KBM-7 (cell line): ENCODE results near the gene TRPM2.
"Not testable (repeated sequence)": the region's sequence is repeated elsewhere in the genome, so short reads cannot be mapped to it uniquely, and the experiment has no call there.

Experiments used
- DNase-seq: peaks from one replicate; pipeline ENCODE4 v3.0.0-alpha.2; 2015
- in situ Hi-C: fragments of 300-500 bp; cut with MboI; formaldehyde crosslinking; loops from 2 replicates; pipeline ENCODE4 v1.14.3; 2020; ENCODE audit warnings: low sequenced_read_pairs, low pct_unique_long_range_greater_than_20kb, mixed read lengths

The TRPM2 gene

GRCh38 chr21:44332383-44332782, 21.0 kb upstream of the TRPM2 start:
- DNase-seq = no peak
- in situ Hi-C loops = loop anchor here (25.0 kb wide), 1 partner anchor 520 kb away; no protein-coding TSS in a partner anchor

DNA sequence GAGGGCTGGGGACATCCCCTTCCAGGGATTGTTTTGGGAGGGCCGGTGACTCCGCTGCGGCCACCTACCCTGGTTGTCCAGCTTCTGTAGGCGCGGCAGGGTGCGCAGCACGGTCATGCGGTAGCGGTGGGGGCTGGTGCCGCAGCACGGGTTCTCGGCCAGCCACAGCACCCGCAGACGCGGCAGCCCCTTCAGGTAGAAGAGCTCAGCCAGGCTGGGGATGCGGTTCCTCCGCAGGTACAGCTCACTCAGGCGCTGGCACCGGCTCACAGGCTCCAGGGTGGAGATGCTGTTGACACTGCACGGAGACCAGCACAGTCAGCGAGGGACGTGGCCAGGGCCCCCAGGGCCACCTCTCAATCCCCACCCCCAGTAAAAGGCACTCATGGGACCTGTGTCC, 20.5 kb upstream of the TRPM2 start:
- in situ Hi-C loops = loop anchor here (25.0 kb wide), 1 partner anchor 521 kb away; no protein-coding TSS in a partner anchor
- no peak for DNase-seq

DNA sequence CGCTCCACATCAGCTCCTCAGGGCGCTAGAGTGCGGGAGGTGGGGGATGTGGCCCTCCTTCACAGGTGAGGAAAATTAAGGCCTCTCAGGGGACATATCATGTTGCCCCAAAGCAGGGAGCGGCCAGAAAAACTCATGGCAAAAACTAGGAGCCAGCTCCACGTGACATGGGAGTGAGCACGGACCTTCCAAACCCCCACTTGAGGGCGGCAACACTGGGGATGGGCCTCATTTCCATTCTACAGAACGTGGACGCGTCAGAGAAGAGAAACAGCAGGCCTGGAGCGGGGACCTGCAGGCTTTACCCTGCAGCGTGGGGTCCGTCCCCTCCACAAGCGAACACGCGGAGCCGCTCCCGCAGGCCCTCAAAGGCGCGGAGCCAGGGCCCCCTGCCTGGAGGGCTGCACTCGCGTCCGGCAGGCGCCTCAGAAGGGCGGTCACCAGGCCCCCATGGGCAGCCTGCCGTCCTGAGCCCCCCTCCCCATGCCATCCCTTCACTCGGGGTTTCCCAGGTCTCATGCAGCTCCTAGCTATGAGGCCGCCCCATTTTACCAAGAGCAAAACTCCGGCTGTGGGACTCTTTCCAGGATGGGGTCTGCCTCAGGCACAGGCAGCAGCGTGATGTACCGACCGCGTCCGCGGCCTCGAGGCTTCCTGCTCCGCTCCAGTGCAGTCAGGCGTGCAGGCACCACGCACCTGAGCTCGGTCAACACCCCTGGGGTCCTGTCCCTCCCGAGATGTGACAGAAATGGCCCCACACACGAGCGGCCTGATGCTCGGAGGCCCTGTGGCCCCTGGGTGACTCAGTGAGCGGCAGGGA, 19.7 kb upstream of the TRPM2 start:
- DNase-seq = no peak
- in situ Hi-C loops = loop anchor here (25.0 kb wide), 1 partner anchor 521 kb away; no protein-coding TSS in a partner anchor

DNA sequence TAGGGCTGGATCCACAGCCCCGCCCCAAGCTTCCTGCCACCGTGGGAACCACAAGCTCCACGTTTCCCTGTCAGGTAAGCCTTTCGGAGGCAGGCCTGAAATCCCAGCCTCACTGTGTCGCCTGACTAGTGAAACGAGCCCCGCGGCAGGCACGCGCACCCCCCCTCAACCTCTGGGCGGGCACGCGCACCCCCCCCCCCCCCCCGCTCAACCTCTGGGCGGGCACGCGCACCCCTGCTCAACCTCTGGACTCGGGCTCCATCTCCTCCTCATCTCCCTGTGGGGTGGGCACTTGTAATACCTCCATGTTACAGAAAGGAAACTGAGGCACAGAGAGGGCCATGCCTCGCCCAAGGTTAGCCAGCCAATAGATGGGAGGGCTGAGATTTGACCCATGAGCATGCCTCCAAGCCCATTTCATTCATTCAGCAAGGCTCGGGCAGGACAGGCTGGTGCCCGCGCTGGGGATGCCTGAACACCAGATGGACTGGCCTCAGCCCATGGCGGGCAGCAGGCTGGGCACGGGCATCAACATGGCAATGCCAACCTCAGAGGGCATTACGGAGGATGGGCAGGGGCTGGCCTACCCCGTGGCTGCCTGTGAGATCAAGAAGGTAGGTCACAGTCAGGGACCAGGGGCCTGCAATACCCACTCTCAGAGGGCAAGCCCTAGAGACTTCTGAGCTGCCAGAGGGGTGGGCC, 18.9 kb upstream of the TRPM2 start:
- in situ Hi-C loops = loop anchor here (25.0 kb wide), 1 partner anchor 522 kb away; no protein-coding TSS in a partner anchor
- no peak for DNase-seq

GRCh38 chr21:44335266-44336059, 18.0 kb upstream of the TRPM2 start:
- DNase-seq = no peak
- in situ Hi-C loops = loop anchor here (25.0 kb wide), 1 partner anchor 523 kb away; no protein-coding TSS in a partner anchor

DNA sequence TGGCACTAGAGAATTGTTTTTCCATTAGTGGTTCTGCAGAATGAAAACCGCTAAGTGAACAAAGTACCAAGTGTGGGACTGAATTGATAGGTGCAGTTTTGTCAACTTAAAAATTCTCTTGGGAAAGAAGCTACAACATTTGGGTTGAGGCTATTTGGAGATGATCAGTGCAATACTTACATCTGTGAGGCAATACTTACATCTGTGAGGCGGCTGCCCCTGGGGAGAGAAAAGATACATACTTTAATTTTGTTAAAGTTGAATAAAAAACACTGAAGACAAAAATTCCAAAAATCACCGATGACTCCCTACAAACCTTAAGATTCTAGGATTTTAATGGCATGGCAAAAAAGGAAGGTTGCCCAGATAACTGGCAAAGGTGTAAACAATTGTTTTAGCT, 16.0 kb upstream of the TRPM2 start:
- no peak for DNase-seq
- in situ Hi-C loops = loop anchor here (25.0 kb wide), 1 partner anchor 525 kb away; no protein-coding TSS in a partner anchor

GRCh38 chr21:44337941-44338895, 15.2 kb upstream of the TRPM2 start:
- in situ Hi-C loops = loop anchor here (25.0 kb wide), 1 partner anchor 526 kb away; no protein-coding TSS in a partner anchor
- DNase-seq = no peak

DNA sequence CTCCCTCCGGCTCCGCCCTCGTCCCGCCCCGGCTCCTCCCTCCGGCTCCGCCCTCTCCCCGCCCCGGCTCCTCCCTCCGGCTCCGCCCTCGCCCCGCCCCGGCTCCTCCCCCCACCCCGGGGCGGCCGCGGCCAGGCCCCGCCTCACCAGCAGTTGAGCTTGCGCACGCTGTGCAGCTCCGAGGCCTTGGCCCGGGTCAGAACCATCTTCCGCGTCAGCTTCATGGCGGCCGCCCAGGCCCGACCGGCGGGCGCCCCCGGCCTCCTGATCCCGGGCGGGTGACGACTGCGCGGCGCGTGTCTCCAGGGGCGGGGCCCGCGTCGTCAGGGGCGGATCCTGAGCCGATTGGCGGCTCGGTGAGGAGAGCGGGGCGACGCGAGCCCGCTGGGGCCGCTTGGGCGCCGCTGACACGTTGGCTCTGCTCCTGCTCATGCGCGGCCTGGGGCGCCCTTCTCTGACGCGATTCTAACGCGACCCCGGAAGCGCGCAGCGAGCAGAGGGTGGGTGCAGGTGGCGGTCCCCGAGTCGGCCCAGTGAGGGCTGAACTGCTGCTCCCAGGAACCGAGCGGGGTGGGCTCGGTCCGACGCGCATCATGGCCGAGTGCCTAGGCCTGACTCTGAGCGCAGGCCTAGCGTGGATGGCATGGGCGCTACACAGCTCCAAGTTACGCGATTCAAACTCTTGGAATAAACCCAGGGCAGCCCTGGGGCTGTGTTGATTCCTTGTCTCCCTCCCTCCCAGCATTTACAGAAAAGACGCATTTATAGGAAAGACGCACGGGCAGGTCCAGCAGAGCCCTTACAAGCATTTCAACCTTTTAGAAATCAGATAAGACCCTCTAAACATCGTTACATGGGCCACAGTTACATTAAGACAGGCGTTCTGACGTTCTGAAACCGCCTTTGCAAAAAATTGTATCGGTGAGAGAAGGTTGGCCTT, 14.2 kb upstream of the TRPM2 start, which contains the start of gene CFAP410:
Gene CFAP410 (minus strand): TSS at position 420 of the 940 bp plus-strand sequence. CDS start 196 bp downstream, at position 224.
- in situ Hi-C loops = loop anchor here (25.0 kb wide), 1 partner anchor 527 kb away; no protein-coding TSS in a partner anchor
- DNase-seq = peak; percentile 96

DNA sequence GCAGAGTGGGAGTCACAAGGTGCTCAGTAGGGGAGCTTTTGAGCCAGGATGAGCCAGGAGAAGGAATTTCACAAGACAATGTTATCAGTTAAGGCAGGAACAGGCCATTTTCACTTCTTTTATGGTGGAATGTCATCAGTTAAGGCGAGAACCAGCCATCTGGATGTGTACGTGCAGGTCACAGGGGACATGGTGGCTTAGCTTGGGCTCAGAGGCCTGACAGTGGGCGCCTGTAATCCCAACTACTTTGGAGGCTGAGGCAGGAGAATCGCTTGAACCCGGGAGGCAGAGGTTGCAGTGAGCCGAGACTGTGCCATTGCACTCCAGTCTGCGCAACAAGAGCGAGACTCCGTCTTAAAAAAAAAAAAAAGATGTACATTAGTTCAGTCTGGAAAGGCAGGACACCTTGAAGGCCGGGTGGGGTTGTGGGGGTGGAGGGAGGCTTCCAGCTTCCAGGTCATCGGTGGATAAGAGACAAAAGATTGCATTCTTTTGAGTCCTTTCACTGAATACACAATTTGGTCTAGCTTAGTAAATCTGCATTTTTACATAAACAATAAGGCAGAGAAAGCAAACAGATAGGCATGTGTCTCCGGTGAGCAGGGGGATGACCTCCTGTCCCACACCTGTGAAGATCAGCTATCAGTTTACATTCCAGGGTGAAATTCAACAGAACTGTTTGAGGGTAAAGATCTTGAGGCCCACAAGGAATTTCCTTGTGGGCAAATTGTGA, 11.5 kb upstream of the TRPM2 start:
- in situ Hi-C loops = loop anchor here (25.0 kb wide), 1 partner anchor 530 kb away; no protein-coding TSS in a partner anchor
- DNase-seq = not testable (repeated sequence)

DNA sequence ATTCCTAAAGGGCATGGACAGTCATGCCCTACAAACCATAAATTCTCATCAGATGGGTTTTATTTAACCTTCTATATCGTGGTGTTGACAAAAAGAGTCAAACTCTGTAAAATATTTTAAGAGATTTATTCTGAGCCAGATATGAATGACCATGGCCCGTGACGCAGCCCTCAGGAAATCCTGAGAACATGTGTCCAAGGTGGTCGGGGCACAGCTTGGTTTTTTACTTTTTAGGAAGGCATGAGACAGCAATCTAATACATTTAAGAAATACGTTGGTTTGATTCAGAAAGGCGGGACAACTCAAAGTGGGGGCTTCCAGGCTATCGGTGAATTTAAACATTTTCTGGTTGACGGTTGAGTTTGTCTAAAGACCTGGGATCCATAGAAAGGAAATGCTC, 10.4 kb upstream of the TRPM2 start:
- DNase-seq = not testable (repeated sequence)
- in situ Hi-C loops = loop anchor here (25.0 kb wide), 1 partner anchor 531 kb away; no protein-coding TSS in a partner anchor

- in situ Hi-C loops = loop anchor here (25.0 kb wide), 1 partner anchor 532 kb away; no protein-coding TSS in a partner anchor
- no peak for DNase-seq
Observed at GRCh38 chr21:44344541-44345183, 8.8 kb upstream of the TRPM2 start.

DNA sequence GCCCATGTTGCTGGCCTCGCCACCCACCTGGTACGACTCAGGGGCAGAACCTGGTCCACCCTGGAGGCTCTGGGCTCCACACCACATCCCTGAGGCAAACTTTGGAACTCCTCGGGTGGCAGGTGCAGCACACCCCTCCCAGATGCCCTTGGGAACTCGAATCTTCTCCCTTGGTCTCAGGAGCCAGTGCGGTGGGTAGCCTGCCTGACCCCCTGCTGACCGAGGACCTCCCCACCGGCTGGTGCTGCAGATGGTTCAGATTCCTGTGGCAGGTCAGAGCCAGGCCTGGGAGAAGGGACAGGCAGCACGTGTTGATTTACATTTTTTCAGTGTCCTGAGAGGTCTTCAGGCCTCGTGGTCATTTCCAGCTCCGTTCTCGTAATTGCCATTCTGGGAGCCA, 7.9 kb upstream of the TRPM2 start:
- in situ Hi-C loops = loop anchor here (25.0 kb wide), 1 partner anchor 533 kb away; no protein-coding TSS in a partner anchor
- no peak for DNase-seq

- in situ Hi-C loops = loop anchor here (25.0 kb wide), 1 partner anchor 536 kb away; no protein-coding TSS in a partner anchor
- no peak for DNase-seq
Observed at GRCh38 chr21:44347911-44348451, 5.4 kb upstream of the TRPM2 start.

DNA sequence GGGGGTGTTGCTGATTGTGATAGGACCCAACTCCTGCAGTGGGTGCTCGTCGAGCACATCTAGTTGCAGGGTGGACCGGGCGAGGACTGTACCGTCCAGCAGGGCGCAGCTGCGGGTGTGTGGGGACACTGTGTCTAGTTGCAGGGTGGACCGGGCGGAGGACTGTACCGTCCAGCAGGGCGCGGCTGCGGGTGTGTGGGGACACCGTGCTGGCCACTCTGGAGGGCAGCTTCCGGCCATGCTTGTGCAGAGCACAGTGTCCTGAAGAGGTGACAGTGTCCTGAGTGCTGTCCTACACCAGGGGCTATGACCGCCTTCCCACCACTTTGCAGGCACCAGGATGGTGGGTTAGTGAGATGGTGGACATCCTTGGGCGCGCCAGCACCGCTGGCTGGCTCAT, 4.6 kb upstream of the TRPM2 start:
- no peak for DNase-seq
- in situ Hi-C loops = loop anchor here (25.0 kb wide), 1 partner anchor 537 kb away; no protein-coding TSS in a partner anchor

- DNase-seq = no peak
- in situ Hi-C loops = loop anchor here (25.0 kb wide), 1 partner anchor 537 kb away; no protein-coding TSS in a partner anchor
Observed at GRCh38 chr21:44349416-44349846, 4.0 kb upstream of the TRPM2 start.
